ENCODE measurements around the gene TSPAN5.

Gene TSPAN5

GRCh38 chr4:98604723-98605122 is 53.7 kb downstream of the TSPAN5 start:
- no peak for TF ChIP-seq RARB (CRISPR knock-in tag; IDR thresholded peaks at IDR 0.05)
- TF ChIP-seq, protein P1, sequence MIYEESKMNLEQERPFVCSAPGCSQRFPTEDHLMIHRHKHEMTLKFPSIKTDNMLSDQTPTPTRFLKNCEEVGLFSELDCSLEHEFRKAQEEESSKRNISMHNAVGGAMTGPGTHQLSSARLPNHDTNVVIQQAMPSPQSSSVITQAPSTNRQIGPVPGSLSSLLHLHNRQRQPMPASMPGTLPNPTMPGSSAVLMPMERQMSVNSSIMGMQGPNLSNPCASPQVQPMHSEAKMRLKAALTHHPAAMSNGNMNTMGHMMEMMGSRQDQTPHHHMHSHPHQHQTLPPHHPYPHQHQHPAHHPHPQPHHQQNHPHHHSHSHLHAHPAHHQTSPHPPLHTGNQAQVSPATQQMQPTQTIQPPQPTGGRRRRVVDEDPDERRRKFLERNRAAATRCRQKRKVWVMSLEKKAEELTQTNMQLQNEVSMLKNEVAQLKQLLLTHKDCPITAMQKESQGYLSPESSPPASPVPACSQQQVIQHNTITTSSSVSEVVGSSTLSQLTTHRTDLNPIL (CRISPR knock-in tag; IDR thresholded peaks at IDR 0.05; ENCODE audit: low read depth): no peak
- no peak for TF ChIP-seq ZC3H10 (CRISPR knock-in tag; IDR thresholded peaks at IDR 0.05)
- TF ChIP-seq ZFP3 (CRISPR knock-in tag; IDR thresholded peaks at IDR 0.05): no peak
- TF ChIP-seq ZFP30 (CRISPR knock-in tag; IDR thresholded peaks at IDR 0.05): no peak
- no peak for TF ChIP-seq GLIS3 (CRISPR knock-in tag; IDR thresholded peaks at IDR 0.05)
- TF ChIP-seq, protein P2, sequence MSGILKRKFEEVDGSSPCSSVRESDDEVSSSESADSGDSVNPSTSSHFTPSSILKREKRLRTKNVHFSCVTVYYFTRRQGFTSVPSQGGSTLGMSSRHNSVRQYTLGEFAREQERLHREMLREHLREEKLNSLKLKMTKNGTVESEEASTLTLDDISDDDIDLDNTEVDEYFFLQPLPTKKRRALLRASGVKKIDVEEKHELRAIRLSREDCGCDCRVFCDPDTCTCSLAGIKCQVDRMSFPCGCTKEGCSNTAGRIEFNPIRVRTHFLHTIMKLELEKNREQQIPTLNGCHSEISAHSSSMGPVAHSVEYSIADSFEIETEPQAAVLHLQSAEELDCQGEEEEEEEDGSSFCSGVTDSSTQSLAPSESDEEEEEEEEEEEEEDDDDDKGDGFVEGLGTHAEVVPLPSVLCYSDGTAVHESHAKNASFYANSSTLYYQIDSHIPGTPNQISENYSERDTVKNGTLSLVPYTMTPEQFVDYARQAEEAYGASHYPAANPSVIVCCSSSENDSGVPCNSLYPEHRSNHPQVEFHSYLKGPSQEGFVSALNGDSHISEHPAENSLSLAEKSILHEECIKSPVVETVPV (CRISPR knock-in tag; IDR thresholded peaks at IDR 0.05): no peak
- no peak for TF ChIP-seq SNAI2 (CRISPR knock-in tag; IDR thresholded peaks at IDR 0.05)
- TF ChIP-seq ZNF565 (CRISPR knock-in tag; conservative IDR thresholded peaks at IDR 0.05; ENCODE audit: low read depth): no peak
- no peak for TF ChIP-seq ZNF70 (CRISPR knock-in tag; IDR thresholded peaks at IDR 0.05)
- TF ChIP-seq, protein P3, sequence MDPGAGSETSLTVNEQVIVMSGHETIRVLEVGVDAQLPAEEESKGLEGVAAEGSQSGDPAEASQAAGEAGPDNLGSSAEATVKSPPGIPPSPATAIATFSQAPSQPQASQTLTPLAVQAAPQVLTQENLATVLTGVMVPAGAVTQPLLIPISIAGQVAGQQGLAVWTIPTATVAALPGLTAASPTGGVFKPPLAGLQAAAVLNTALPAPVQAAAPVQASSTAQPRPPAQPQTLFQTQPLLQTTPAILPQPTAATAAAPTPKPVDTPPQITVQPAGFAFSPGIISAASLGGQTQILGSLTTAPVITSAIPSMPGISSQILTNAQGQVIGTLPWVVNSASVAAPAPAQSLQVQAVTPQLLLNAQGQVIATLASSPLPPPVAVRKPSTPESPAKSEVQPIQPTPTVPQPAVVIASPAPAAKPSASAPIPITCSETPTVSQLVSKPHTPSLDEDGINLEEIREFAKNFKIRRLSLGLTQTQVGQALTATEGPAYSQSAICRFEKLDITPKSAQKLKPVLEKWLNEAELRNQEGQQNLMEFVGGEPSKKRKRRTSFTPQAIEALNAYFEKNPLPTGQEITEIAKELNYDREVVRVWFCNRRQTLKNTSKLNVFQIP (CRISPR knock-in tag; IDR thresholded peaks at IDR 0.05; ENCODE audit: borderline replicate concordance, low read depth): no peak
- TF ChIP-seq ESRRG (CRISPR knock-in tag; IDR thresholded peaks at IDR 0.05): no peak
- TF ChIP-seq ARNTL (CRISPR knock-in tag; IDR thresholded peaks at IDR 0.05; ENCODE audit: borderline replicate concordance, low read depth): no peak
- TF ChIP-seq, protein P4, sequence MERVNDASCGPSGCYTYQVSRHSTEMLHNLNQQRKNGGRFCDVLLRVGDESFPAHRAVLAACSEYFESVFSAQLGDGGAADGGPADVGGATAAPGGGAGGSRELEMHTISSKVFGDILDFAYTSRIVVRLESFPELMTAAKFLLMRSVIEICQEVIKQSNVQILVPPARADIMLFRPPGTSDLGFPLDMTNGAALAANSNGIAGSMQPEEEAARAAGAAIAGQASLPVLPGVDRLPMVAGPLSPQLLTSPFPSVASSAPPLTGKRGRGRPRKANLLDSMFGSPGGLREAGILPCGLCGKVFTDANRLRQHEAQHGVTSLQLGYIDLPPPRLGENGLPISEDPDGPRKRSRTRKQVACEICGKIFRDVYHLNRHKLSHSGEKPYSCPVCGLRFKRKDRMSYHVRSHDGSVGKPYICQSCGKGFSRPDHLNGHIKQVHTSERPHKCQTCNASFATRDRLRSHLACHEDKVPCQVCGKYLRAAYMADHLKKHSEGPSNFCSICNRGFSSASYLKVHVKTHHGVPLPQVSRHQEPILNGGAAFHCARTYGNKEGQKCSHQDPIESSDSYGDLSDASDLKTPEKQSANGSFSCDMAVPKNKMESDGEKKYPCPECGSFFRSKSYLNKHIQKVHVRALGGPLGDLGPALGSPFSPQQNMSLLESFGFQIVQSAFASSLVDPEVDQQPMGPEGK (CRISPR knock-in tag; IDR thresholded peaks at IDR 0.05; ENCODE audit: borderline replicate concordance): no peak
- TF ChIP-seq TOX (CRISPR knock-in tag; IDR thresholded peaks at IDR 0.05; ENCODE audit: borderline replicate concordance): no peak
- no peak for TF ChIP-seq TSHZ2 (CRISPR knock-in tag; IDR thresholded peaks at IDR 0.05)
- no peak for TF ChIP-seq CSDC2 (CRISPR knock-in tag; IDR thresholded peaks at IDR 0.05)
- TF ChIP-seq PPARA (CRISPR knock-in tag; IDR thresholded peaks at IDR 0.05; ENCODE audit: borderline replicate concordance): no peak
- ATAC-seq: no peak

DNA sequence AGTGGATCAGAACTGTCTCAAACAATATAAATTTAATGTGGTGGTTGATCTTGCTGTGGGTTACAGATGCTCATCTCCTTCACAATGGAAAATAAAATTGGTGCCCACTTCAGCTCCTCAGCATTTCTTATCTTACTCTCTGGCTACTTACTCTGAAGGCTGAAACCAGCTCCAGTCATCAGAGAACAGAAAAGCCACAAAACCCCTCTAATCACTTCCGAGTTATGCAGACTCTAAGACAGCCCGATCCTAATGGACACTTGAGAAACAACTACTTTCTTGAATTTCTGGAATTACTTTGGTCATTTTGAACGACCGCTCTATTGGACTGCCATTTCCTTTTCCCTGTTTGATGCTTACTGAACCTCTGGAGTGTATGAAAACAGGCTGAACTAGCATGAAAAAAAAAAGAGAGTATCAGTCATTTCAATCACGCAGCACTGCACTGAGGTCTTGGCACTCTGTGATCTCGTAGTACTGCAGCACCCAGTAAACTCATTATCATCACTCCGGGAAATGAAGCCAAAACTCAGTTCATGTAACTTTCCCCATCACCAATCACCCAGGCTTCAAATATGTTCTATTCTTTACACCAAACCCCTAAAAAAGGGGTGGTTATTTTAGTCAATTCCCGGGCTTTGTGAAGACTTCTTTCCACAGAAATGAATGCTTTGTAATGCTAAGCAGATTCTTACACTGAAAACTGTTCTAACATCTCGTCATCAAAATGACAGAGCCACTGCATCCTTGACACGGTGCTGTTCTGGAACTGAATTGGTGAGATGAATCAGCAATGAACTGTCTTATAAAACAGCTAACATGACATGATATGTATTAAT is 54.5 kb downstream of the TSPAN5 start:
- no peak for ATAC-seq
- no peak for TF ChIP-seq TSHZ2 (CRISPR knock-in tag; IDR thresholded peaks at IDR 0.05)
- no peak for TF ChIP-seq ZFP30 (CRISPR knock-in tag; IDR thresholded peaks at IDR 0.05)
- no peak for TF ChIP-seq PPARA (CRISPR knock-in tag; IDR thresholded peaks at IDR 0.05; ENCODE audit: borderline replicate concordance)
- TF ChIP-seq, protein P1 (CRISPR knock-in tag; IDR thresholded peaks at IDR 0.05; ENCODE audit: low read depth): no peak
- TF ChIP-seq, protein P3 (CRISPR knock-in tag; IDR thresholded peaks at IDR 0.05; ENCODE audit: borderline replicate concordance, low read depth): no peak
- no peak for TF ChIP-seq BACH2 (CRISPR knock-in tag; IDR thresholded peaks at IDR 0.05; ENCODE audit: borderline replicate concordance)
- TF ChIP-seq ZNF565 (CRISPR knock-in tag; conservative IDR thresholded peaks at IDR 0.05; ENCODE audit: low read depth): no peak
- TF ChIP-seq GLIS3 (CRISPR knock-in tag; IDR thresholded peaks at IDR 0.05): no peak
- no peak for TF ChIP-seq ZFP3 (CRISPR knock-in tag; IDR thresholded peaks at IDR 0.05)
- TF ChIP-seq TOX (CRISPR knock-in tag; IDR thresholded peaks at IDR 0.05; ENCODE audit: borderline replicate concordance): no peak
- no peak for TF ChIP-seq CSDC2 (CRISPR knock-in tag; IDR thresholded peaks at IDR 0.05)
- TF ChIP-seq, protein P2 (CRISPR knock-in tag; IDR thresholded peaks at IDR 0.05): no peak
- TF ChIP-seq ZC3H10 (CRISPR knock-in tag; IDR thresholded peaks at IDR 0.05): no peak
- no peak for TF ChIP-seq ESRRG (CRISPR knock-in tag; IDR thresholded peaks at IDR 0.05)

Data from SK-N-SH treated with all-trans-retinoic acid at 6 μM for 48 hours (cell line).